HepG2 (cell line): ENCODE data around the gene PRAMEF27. TPM values are rescaled to one million over a fixed set of nuclear protein-coding genes. Genes with fewer than 3 reads are reported as not detected.
"Not testable (repeated sequence)": the region's sequence is repeated elsewhere in the genome, so short reads cannot be mapped to it uniquely, and the experiment has no call there.

Experiments used
- ATAC-seq: fragments of 200-7000 bp; cut with Tn5 transposase; 3 replicates; pipeline ENCODE4 v1.9.1; 2020; ENCODE audit warnings: mild to moderate bottlenecking, moderate library complexity
- BruUV-seq: library from RNA; stranded (reverse); fragments of 400-500 nt; replicated peaks from 2 replicates; lab custom pipeline; 2021; lab: Mats Ljungman, UMichigan
- CTCF ChIA-PET: fragments of 300-600 bp; formaldehyde crosslinking; extraction: SDS; loops from one replicate; lab custom pipeline; 2021; ENCODE audit warnings: low total read pairs, inconsistent platforms, low intra/inter-chr PET ratio; lab: Yijun Ruan, JAX
- POLR2A ChIA-PET: fragments of 350-600 bp; sonication (Branson Sonifier 250); formaldehyde crosslinking; loops from one replicate; lab custom pipeline; 2020; ENCODE audit warnings: antibody characterized with exemption, inconsistent platforms; lab: Yijun Ruan, JAX
- DNase-seq: peaks from one replicate; pipeline ENCODE4 v3.0.0-alpha.2; 2015; ENCODE audit warnings: low spot score
- FAIRE-seq: peaks from 3 replicates; lab custom pipeline; 2011; peaks lifted over from hg19 to GRCh38; lab: Jason Lieb, UNC
- H2AFZ ChIP-seq: one replicate; pipeline ENCODE4 v1.6.1; 2011; ENCODE audit warnings: low read length, inconsistent platforms
- H3K27ac ChIP-seq: fragments of 300-600 bp; 3 replicates; pipeline ENCODE4 v1.8.0; 2011; ENCODE audit warnings: mixed run types, mild to moderate bottlenecking, mixed read lengths, low read length, inconsistent platforms; ENCODE audit not compliant: insufficient read depth; ENCODE audit errors: extremely low read length
- H3K27me3 ChIP-seq, 2 experiments: fragments of 200-600 bp in 1 of 2; 2 replicates in 1 of 2; 3 replicates in 1 of 2; pipeline versions ENCODE4 v1.6.0 to v1.8.0; 2011; ENCODE audit warnings: low read length in 2 of 2, mild to moderate bottlenecking in 2 of 2, moderate library complexity in 2 of 2, inconsistent platforms in 1 of 2; ENCODE audit not compliant: insufficient read depth in 2 of 2, control insufficient read depth in 1 of 2
- H3K36me3 ChIP-seq, 2 experiments: fragments of 200-600 bp in 1 of 2; replicated peaks in 1 of 2; 2 replicates in 1 of 2; 3 replicates in 1 of 2; pipeline versions ENCODE4 v1.5.1 to v1.8.0; 2011; ENCODE audit warnings: low read length in 2 of 2, inconsistent platforms in 1 of 2; ENCODE audit not compliant: insufficient read depth in 2 of 2, control insufficient read depth in 1 of 2
- H3K4me1 ChIP-seq: 2 replicates; pipeline ENCODE4 v1.5.1; 2012; ENCODE audit warnings: low read length, inconsistent platforms; ENCODE audit not compliant: insufficient read depth
- H3K4me2 ChIP-seq: 2 replicates; pipeline ENCODE4 v1.6.0; 2011; ENCODE audit warnings: low read depth, low read length, inconsistent platforms
- H3K4me3 ChIP-seq, 3 experiments: fragments of 200-600 bp in 1 of 3; sonication (generic), shearing (Covaris generic) in 1 of 3; replicated peaks in 1 of 3; 2 replicates each; pipeline ENCODE4 v1.5.1; 2011 to 2016; ENCODE audit warnings: low read length in 3 of 3, inconsistent platforms in 2 of 3, low read depth in 2 of 3, mild to moderate bottlenecking in 2 of 3, control low read depth in 1 of 3, mixed read lengths in 1 of 3; ENCODE audit not compliant: insufficient read depth in 1 of 3
- H3K79me2 ChIP-seq: one replicate; pipeline ENCODE4 v1.6.1; 2011; ENCODE audit warnings: low read length, inconsistent platforms; ENCODE audit not compliant: insufficient read depth
- H3K9ac ChIP-seq: 2 replicates; pipeline ENCODE4 v1.6.0; 2011; ENCODE audit warnings: mild to moderate bottlenecking, low read depth, low read length, inconsistent platforms; ENCODE audit not compliant: insufficient read depth
- H3K9me3 ChIP-seq: 2 replicates; pipeline ENCODE4 v1.5.1; 2012; ENCODE audit warnings: mild to moderate bottlenecking, low read length
- H4K20me1 ChIP-seq: 2 replicates; pipeline ENCODE4 v1.6.0; 2011; ENCODE audit warnings: inconsistent platforms, mild to moderate bottlenecking, low read length, moderate library complexity; ENCODE audit not compliant: insufficient read depth
- WGBS: methylation state at CpG from one replicate; pipeline ENCODE4 v1.1.6; 2017; ENCODE audit warnings: low lambda C conversion rate; 5-methylcytosine and 5-hydroxymethylcytosine counted together
- in situ Hi-C: cut with HindIII; loops from 2 replicates; pipeline ENCODE4 v1.10.0; 2017; ENCODE audit warnings: low pct_unique_long_range_greater_than_20kb; ENCODE audit not compliant: extremely low pct_ligation_motif_present
- intact Hi-C: fragments of 100-400 bp; cut with micrococcal nuclease; formaldehyde crosslinking; loops from one replicate; pipeline ENCODE4 v1.10.0; 2022; ENCODE audit not compliant: unreplicated experiment
- polyA plus RNA-seq, 8 experiments: library from polyadenylated mRNA; depleted of rRNA in 3 of 8; stranded (reverse) in 7 of 8; unstranded in 1 of 8; fragments of >200 nt; fragmentation: Illumina TruSeq in 4 of 8; extraction: Trizol in 4 of 8; gene quantifications; 2 replicates each; pipeline versions ENCODE4 v1.2.1 to v1.2.3, GENCODE V29; 2011 to 2016; ENCODE audit warnings: low read depth in 4 of 8, missing spikeins in 1 of 8, mixed read lengths in 1 of 8; ENCODE audit not compliant: insufficient read depth in 1 of 8
- total RNA-seq, 5 experiments: library from RNA; depleted of rRNA; stranded (reverse); fragments of >200 nt; fragmentation: Illumina TruSeq; extraction: Trizol; gene quantifications; 2 replicates each; pipeline ENCODE4 v1.2.3, GENCODE V29; 2016; ENCODE audit warnings: low read depth in 1 of 5

PRAMEF27 gene
- total and polyA plus RNA-seq, 2 of the 13 experiments (the other 11 are each of a cell fraction or from before 2014, with no cell fraction given) = not detected

DNA sequence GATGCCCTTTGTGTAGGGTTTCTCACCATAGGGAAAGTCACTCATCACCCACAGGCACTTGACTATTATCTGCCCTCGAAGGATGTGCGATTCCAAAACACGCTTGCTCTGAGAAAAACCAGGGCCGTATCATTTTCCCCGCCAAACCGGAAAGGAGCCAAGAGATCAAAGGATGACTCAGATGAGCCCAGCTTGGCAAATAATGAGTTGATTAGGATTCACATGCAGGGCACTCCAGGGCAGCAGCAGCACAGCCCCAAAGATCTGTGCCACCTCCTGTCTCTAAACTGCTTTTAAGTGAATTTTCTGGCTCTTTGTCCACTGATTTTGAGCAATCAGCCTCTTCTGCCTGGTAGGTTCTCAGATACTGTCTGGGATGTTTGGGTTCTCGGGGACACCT lies 44.4 kb downstream of the PRAMEF27 start:
- H3K4me1 ChIP-seq, H3K36me3 ChIP-seq, FAIRE-seq, H3K27ac ChIP-seq, H3K9ac ChIP-seq, H3K9me3 ChIP-seq, BruUV-seq, in situ Hi-C loops, H3K4me3 ChIP-seq, CTCF ChIA-PET, H2AFZ ChIP-seq, ATAC-seq, POLR2A ChIA-PET, H3K27me3 ChIP-seq, DNase-seq, H3K79me2 ChIP-seq, H4K20me1 ChIP-seq, H3K4me2 ChIP-seq, intact Hi-C loops: not testable (repeated sequence)
- no CpG with 5 or more reads among the region's 7 CpGs for WGBS

DNA sequence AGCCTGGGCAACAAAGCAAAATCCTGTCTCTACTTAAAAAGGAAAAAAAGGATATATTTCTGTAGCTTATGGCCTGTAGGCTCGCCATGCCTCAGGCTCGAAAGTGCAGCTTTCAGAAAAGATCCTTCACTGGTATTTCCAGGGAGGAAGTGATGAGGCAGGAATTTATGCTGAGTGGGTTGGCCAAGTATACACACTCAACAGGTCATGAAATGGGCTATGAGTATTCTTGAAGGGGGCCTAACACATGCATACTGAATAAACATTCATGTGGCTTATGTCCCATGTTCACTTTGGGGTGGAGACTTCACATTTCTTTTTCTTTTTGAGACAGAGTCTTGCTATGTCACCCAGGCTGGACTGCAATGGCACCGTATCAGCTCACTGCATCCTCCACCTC lies 47.0 kb downstream of the PRAMEF27 start:
- FAIRE-seq, ATAC-seq, H2AFZ ChIP-seq, H3K4me1 ChIP-seq, H3K27me3 ChIP-seq, H3K9me3 ChIP-seq, BruUV-seq, DNase-seq, POLR2A ChIA-PET, in situ Hi-C loops, H3K4me2 ChIP-seq, H3K4me3 ChIP-seq, intact Hi-C loops, H3K79me2 ChIP-seq, H3K27ac ChIP-seq, H3K9ac ChIP-seq, H4K20me1 ChIP-seq, H3K36me3 ChIP-seq, CTCF ChIA-PET: not testable (repeated sequence)
- no CpG with 5 or more reads among the region's 3 CpGs for WGBS

DNA sequence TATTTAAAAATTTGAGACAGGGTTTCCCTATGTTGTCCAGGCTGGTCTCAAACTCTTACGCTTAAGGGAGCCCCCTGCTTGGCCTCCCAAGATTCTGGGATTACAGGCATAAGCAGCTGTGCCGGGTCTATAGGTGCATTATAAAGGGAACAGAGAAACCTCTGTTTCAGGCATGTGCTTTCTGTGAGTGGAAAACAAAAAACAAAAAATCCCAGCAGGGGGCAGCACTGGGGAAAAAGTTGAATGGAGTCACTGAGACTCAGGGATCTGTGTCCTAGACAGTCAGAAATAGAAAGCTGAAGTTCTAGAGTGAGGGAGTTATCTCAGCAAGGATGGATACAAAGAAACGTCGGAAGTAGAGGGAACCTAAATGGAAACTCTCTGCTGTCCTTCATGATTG lies 50.6 kb downstream of the PRAMEF27 start:
- BruUV-seq, FAIRE-seq, H3K27ac ChIP-seq, intact Hi-C loops, CTCF ChIA-PET, H3K9me3 ChIP-seq, DNase-seq, H3K4me1 ChIP-seq, POLR2A ChIA-PET, H3K36me3 ChIP-seq, H4K20me1 ChIP-seq, H3K4me2 ChIP-seq, H3K4me3 ChIP-seq, H3K79me2 ChIP-seq, H3K27me3 ChIP-seq, H2AFZ ChIP-seq, in situ Hi-C loops, H3K9ac ChIP-seq: not testable (repeated sequence)
- WGBS = 16% methylated on average over 2 of the region's 4 CpGs
- peak; percentile 63 for ATAC-seq

Other genes with a start within 250 kb of the PRAMEF27 start
- gene PRAMEF11, start 225.2 kb downstream of the PRAMEF27 start, total RNA-seq (2016; rRNA removed; fragmentation: Illumina TruSeq; extraction: Trizol) = not detected in 2 replicates
- gene PRAMEF11, start 225.2 kb downstream of the PRAMEF27 start, polyA plus RNA-seq (2011; rRNA removed) = not detected in 2 replicates
- gene HNRNPCL1, start 207.9 kb downstream of the PRAMEF27 start, total RNA-seq (2016; rRNA removed; fragmentation: Illumina TruSeq; extraction: Trizol) = 0.18 TPM in 1 of 2 replicates, not detected in the other
- not detected in 2 replicates for gene HNRNPCL1, start 207.9 kb downstream of the PRAMEF27 start, polyA plus RNA-seq (2011; rRNA removed)
- not detected in 2 replicates for gene PRAMEF2, start 199.5 kb downstream of the PRAMEF27 start, total RNA-seq (2016; rRNA removed; fragmentation: Illumina TruSeq; extraction: Trizol)
- gene PRAMEF2, start 199.5 kb downstream of the PRAMEF27 start, polyA plus RNA-seq (2011; rRNA removed) = not detected in 2 replicates
- gene PRAMEF4, start 170.4 kb downstream of the PRAMEF27 start, total RNA-seq (2016; rRNA removed; fragmentation: Illumina TruSeq; extraction: Trizol) = not detected in 2 replicates
- not detected in 2 replicates for gene PRAMEF4, start 170.4 kb downstream of the PRAMEF27 start, polyA plus RNA-seq (2011; rRNA removed)
- not detected in 2 replicates for gene PRAMEF10, start 158.3 kb downstream of the PRAMEF27 start, total RNA-seq (2016; rRNA removed; fragmentation: Illumina TruSeq; extraction: Trizol)
- gene PRAMEF10, start 158.3 kb downstream of the PRAMEF27 start, polyA plus RNA-seq (2011; rRNA removed) = not detected in 2 replicates
- gene PRAMEF7, start 140.0 kb downstream of the PRAMEF27 start, total RNA-seq (2016; rRNA removed; fragmentation: Illumina TruSeq; extraction: Trizol) = not detected in 2 replicates
- not detected in 2 replicates for gene PRAMEF7, start 140.0 kb downstream of the PRAMEF27 start, polyA plus RNA-seq (2011; rRNA removed)
- gene PRAMEF6, start 109.0 kb downstream of the PRAMEF27 start, total RNA-seq (2016; rRNA removed; fragmentation: Illumina TruSeq; extraction: Trizol) = not detected in 2 replicates
- not detected in 2 replicates for gene PRAMEF6, start 109.0 kb downstream of the PRAMEF27 start, polyA plus RNA-seq (2011; rRNA removed)
- gene HNRNPCL3, start 4.2 kb upstream of the PRAMEF27 start, total RNA-seq (2016; rRNA removed; fragmentation: Illumina TruSeq; extraction: Trizol) = not detected in 2 replicates
- not detected in 2 replicates for gene HNRNPCL3, start 4.2 kb upstream of the PRAMEF27 start, polyA plus RNA-seq (2011; rRNA removed)
- not detected in 2 replicates for gene PRAMEF25, start 14.2 kb upstream of the PRAMEF27 start, total RNA-seq (2016; rRNA removed; fragmentation: Illumina TruSeq; extraction: Trizol)
- gene PRAMEF25, start 14.2 kb upstream of the PRAMEF27 start, polyA plus RNA-seq (2011; rRNA removed) = not detected in 2 replicates
- not detected in 2 replicates for gene HNRNPCL2, start 60.3 kb upstream of the PRAMEF27 start, total RNA-seq (2016; rRNA removed; fragmentation: Illumina TruSeq; extraction: Trizol)
- gene HNRNPCL2, start 60.3 kb upstream of the PRAMEF27 start, polyA plus RNA-seq (2011; rRNA removed) = not detected in 2 replicates
- gene PRAMEF26, start 99.4 kb upstream of the PRAMEF27 start, total RNA-seq (2016; rRNA removed; fragmentation: Illumina TruSeq; extraction: Trizol) = not detected in 2 replicates
- not detected in 2 replicates for gene PRAMEF26, start 99.4 kb upstream of the PRAMEF27 start, polyA plus RNA-seq (2011; rRNA removed)
- gene HNRNPCL4, start 109.1 kb upstream of the PRAMEF27 start, total RNA-seq (2016; rRNA removed; fragmentation: Illumina TruSeq; extraction: Trizol) = not detected in 2 replicates
- not detected in 2 replicates for gene HNRNPCL4, start 109.1 kb upstream of the PRAMEF27 start, polyA plus RNA-seq (2011; rRNA removed)
- not detected in 2 replicates for gene PRAMEF9, start 115.3 kb upstream of the PRAMEF27 start, total RNA-seq (2016; rRNA removed; fragmentation: Illumina TruSeq; extraction: Trizol)
- not detected in 2 replicates for gene PRAMEF9, start 115.3 kb upstream of the PRAMEF27 start, polyA plus RNA-seq (2011; rRNA removed)
- gene PRAMEF13, start 144.8 kb upstream of the PRAMEF27 start, total RNA-seq (2016; rRNA removed; fragmentation: Illumina TruSeq; extraction: Trizol) = not detected in 2 replicates
- not detected in 2 replicates for gene PRAMEF13, start 144.8 kb upstream of the PRAMEF27 start, polyA plus RNA-seq (2011; rRNA removed)
- not detected in 2 replicates for gene PRAMEF18, start 169.6 kb upstream of the PRAMEF27 start, total RNA-seq (2016; rRNA removed; fragmentation: Illumina TruSeq; extraction: Trizol)
- gene PRAMEF18, start 169.6 kb upstream of the PRAMEF27 start, polyA plus RNA-seq (2011; rRNA removed) = not detected in 2 replicates
- gene PRAMEF5, start 197.6 kb upstream of the PRAMEF27 start, total RNA-seq (2016; rRNA removed; fragmentation: Illumina TruSeq; extraction: Trizol) = not detected in 2 replicates
- gene PRAMEF5, start 197.6 kb upstream of the PRAMEF27 start, polyA plus RNA-seq (2011; rRNA removed) = not detected in 2 replicates
- not detected in 2 replicates for gene PRAMEF8, start 228.6 kb upstream of the PRAMEF27 start, total RNA-seq (2016; rRNA removed; fragmentation: Illumina TruSeq; extraction: Trizol)
- gene PRAMEF8, start 228.6 kb upstream of the PRAMEF27 start, polyA plus RNA-seq (2011; rRNA removed) = not detected in 2 replicates
- not detected in 2 replicates for gene PRAMEF33, start 247.0 kb upstream of the PRAMEF27 start, total RNA-seq (2016; rRNA removed; fragmentation: Illumina TruSeq; extraction: Trizol)
- not detected in 2 replicates for gene PRAMEF33, start 247.0 kb upstream of the PRAMEF27 start, polyA plus RNA-seq (2011; rRNA removed)